Esophagus muscularis mucosa (tissue), 4 donors: ENCODE results near the gene TMEM150B. TPM values are rescaled to one million over a fixed set of nuclear protein-coding genes. Genes with fewer than 3 reads are reported as not detected.

Experiments
- DNase-seq: peaks from one replicate; pipeline ENCODE4 v3.0.0-alpha.2; 2017; ENCODE audit errors: extremely low spot score
- H3K27ac ChIP-seq, 4 donors: fragments of 200-600 bp; sonication (generic); replicated peaks in 1 of 4; 1 replicate in 3 of 4; 2 replicates in 1 of 4; pipeline ENCODE4 v1.5.1; 2016 to 2019; ENCODE audit warnings: mild to moderate bottlenecking in 1 of 4
- H3K27me3 ChIP-seq, 4 donors: fragments of 200-600 bp; sonication (generic); one replicate each; pipeline versions ENCODE4 v1.5.1 to v1.6.0; 2016 to 2019
- H3K36me3 ChIP-seq, 4 donors: fragments of 200-600 bp; sonication (generic); one replicate each; pipeline ENCODE4 v1.5.1; 2016 to 2019
- H3K4me1 ChIP-seq, 4 donors: fragments of 200-600 bp; sonication (generic); one replicate each; pipeline ENCODE4 v1.5.1; 2016 to 2019
- H3K4me3 ChIP-seq, 4 donors: fragments of 200-600 bp; sonication (generic); 1 replicate in 2 of 4; 2 replicates in 2 of 4; pipeline ENCODE4 v1.5.1; 2016 to 2019; ENCODE audit warnings: mild to moderate bottlenecking in 4 of 4, moderate library complexity in 1 of 4
- H3K9me3 ChIP-seq, 4 donors: fragments of 200-600 bp; sonication (generic); 1 replicate in 3 of 4; 2 replicates in 1 of 4; pipeline ENCODE4 v1.5.1; 2016 to 2019
- CTCF ChIP-seq, 3 experiments: fragments of 200-600 bp in 2 of 3; fragments of 450-650 bp in 1 of 3; sonication (generic) in 2 of 3; IDR thresholded peaks; one replicate each; pipeline ENCODE4 v1.5.1; 2017 to 2019; ENCODE audit warnings: antibody characterized with exemption in 3 of 3, mild to moderate bottlenecking in 2 of 3, moderate library complexity in 1 of 3
- EP300 ChIP-seq: sonication (generic); formaldehyde crosslinking; IDR thresholded peaks from one replicate; pipeline ENCODE4 v1.6.1; 2017; ENCODE audit warnings: antibody characterized with exemption
- POLR2A ChIP-seq: fragments of 450-650 bp; IDR thresholded peaks from one replicate; pipeline ENCODE4 v1.6.1; 2017; ENCODE audit warnings: antibody characterized with exemption, moderate library complexity, mild to moderate bottlenecking, low read depth
- POLR2AphosphoS5 ChIP-seq, 2 donors: sonication (generic); formaldehyde crosslinking; IDR thresholded peaks; one replicate each; pipeline ENCODE4 v1.6.1; 2017; ENCODE audit warnings: antibody characterized with exemption in 2 of 2
- WGBS: methylation state at CpG from one replicate; pipeline ENCODE4 v1.1.5; 2018; 5-methylcytosine and 5-hydroxymethylcytosine counted together
- intact Hi-C: fragments of 100-400 bp; cut with DNase I; formaldehyde crosslinking; loops from one replicate; pipeline ENCODE4 v1.15.1; 2023
- total RNA-seq, 4 donors: library from RNA; depleted of rRNA; stranded (reverse); fragments of >200 nt; gene quantifications; one replicate each; pipeline versions ENCODE4 v1.1.0 to v1.2.1, GENCODE V29; 2016

The TMEM150B gene
- total RNA-seq, 4 donors from 2014 or later: 0.83 to 5.2 (median 2.7) TPM

DNA sequence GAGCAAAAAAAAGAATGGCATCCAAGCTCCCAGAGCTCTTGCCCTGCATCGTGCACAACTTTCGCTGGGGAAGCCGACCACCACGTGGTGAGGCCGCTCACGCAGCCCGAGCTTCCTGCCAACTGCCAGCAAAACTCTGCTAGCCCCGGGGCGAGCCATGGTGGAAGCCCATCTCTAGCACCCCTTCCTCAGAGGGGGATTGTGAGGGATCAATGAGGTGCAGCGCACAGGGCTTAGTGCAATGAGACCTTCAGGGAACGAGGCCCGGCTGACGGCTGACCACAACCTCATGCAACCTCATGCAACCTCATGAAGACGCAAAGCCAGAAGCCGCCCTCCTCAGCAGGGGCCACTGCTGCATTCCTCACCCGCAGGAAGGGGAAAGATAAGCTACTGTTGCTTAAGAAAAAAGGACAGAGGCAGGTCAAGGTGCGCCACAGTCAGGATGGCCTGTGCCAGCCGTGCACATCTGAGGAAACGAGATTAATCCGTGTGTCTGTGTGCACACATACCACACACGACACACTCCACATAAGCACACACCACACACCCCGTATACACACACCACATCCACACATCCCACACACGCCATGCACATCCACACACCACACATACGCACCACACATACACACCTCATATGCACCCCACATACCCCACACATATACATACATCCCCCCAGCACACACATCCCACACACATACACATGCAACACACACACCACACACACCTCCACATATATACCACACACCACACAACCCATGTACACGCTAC is 54.8 kb downstream of the TMEM150B start:
- no peak for DNase-seq
- intact Hi-C loops: no loop called here
- no peak overlapping the region for H3K27ac ChIP-seq
- H3K4me3 ChIP-seq: no peak overlapping the region
- no peaks in the 10 kb centered on the region for H3K4me1 ChIP-seq
- H3K27me3 ChIP-seq: no peaks in the 10 kb centered on the region
- TF ChIP-seq CTCF (IDR thresholded peaks at IDR 0.05) (no peak), EP300 (no peak), POLR2AphosphoS5 (IDR thresholded peaks at IDR 0.05) (no peak), POLR2A (no peak)
- WGBS: 89% methylated on average over 25 of the region's 25 CpGs
- peaks cover 13 to 78% (median 55%) of the 10 kb centered on the region in 4 donors for H3K36me3 ChIP-seq
- no peaks in the 10 kb centered on the region for H3K9me3 ChIP-seq

DNA sequence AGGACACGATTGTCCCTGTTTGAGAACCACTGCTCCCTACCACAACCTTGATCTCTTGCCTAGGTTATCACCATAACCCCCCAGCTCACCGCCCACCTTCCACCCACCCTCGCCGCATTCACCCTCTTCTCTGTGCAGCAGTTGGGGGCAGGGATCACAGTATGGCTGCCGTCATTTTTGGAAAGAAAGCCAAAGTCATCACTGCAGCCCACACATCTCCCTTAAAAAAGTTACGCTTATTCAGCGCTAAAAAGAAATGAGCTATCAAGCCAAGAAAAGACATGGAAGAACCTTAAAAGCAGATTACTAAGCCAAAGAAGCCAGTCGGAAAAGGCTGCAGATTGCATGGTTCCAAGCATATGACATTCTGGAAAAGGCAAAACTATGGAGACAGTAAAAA is 55.8 kb downstream of the TMEM150B start:
- intact Hi-C loops: no loop called here
- H3K36me3 ChIP-seq: peaks cover 11 to 76% (median 54%) of the 10 kb centered on the region in 4 donors
- no peak overlapping the region for H3K4me3 ChIP-seq
- no peaks in the 10 kb centered on the region for H3K4me1 ChIP-seq
- 88% methylated on average over 8 of the region's 8 CpGs for WGBS
- no peak overlapping the region for H3K27ac ChIP-seq
- DNase-seq: no peak
- TF ChIP-seq POLR2A (no peak), CTCF (IDR thresholded peaks at IDR 0.05) (no peak), POLR2AphosphoS5 (IDR thresholded peaks at IDR 0.05) (no peak), EP300 (no peak)
- H3K9me3 ChIP-seq: no peaks in the 10 kb centered on the region
- H3K27me3 ChIP-seq: no peaks in the 10 kb centered on the region

GRCh38 chr19:55266840-55267239 is 58.3 kb downstream of the TMEM150B start:
- 99% methylated on average over 4 of the region's 4 CpGs for WGBS
- H3K27me3 ChIP-seq: no peaks in the 10 kb centered on the region
- H3K27ac ChIP-seq: no peak overlapping the region
- DNase-seq: no peak
- H3K9me3 ChIP-seq: no peaks in the 10 kb centered on the region
- H3K36me3 ChIP-seq: peaks cover 0 to 64% (median 37%) of the 10 kb centered on the region in 4 donors
- no peaks in the 10 kb centered on the region for H3K4me1 ChIP-seq
- H3K4me3 ChIP-seq: no peak overlapping the region
- intact Hi-C loops: no loop called here
- TF ChIP-seq EP300 (no peak), POLR2AphosphoS5 (IDR thresholded peaks at IDR 0.05) (no peak), CTCF (IDR thresholded peaks at IDR 0.05) (no peak), POLR2A (no peak)

DNA sequence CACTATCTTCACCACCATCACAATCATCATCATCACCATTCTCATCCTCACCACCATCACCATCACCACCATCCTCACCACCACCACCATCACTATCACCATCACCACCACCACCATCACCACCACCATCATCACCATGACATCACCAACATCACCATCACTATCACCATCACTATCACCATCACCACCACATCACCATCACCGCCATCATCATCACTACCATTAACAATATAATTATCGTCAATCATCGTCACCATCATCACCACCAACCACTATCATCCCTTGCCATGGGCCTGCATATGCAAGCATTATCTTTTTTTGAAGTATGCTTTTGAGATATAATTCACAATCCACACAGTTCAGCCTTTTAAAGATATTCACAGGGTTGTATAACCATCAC is 58.7 kb downstream of the TMEM150B start:
- 93% methylated on average over 3 of the region's 3 CpGs for WGBS
- Histone ChIP-seq H3K4me3 (no peak overlapping the region), H3K27me3 (no peaks in the 10 kb centered on the region), H3K4me1 (no peaks in the 10 kb centered on the region), H3K27ac (no peak overlapping the region), H3K36me3 (peaks cover 0 to 60% (median 34%) of the 10 kb centered on the region in 4 donors), H3K9me3 (no peaks in the 10 kb centered on the region)
- TF ChIP-seq CTCF (IDR thresholded peaks at IDR 0.05) (no peak), EP300 (no peak), POLR2AphosphoS5 (IDR thresholded peaks at IDR 0.05) (no peak), POLR2A (no peak)
- intact Hi-C loops: no loop called here
- no peak for DNase-seq
